Keratinocyte (primary cell): Measurements from ENCODE around the gene KDM8.

Experiments used
- CTCF ChIP-seq, 3 experiments: IDR thresholded peaks in 1 of 3; conservative IDR thresholded peaks in 1 of 3; optimal IDR thresholded peaks in 1 of 3; 2 replicates in 2 of 3; 3 replicates in 1 of 3; pipeline versions ENCODE3 to v1.5.1; 2011; ENCODE audit warnings: low read length in 3 of 3, mild to moderate bottlenecking in 3 of 3, moderate library complexity in 2 of 3, control low read depth in 1 of 3, inconsistent platforms in 1 of 3; ENCODE audit not compliant: insufficient read depth in 2 of 3; ENCODE audit errors: extremely low read depth in 1 of 3
- EZH2 ChIP-seq: IDR thresholded peaks from one replicate; pipeline ENCODE4 v1.6.1; 2012; ENCODE audit warnings: inconsistent platforms, mild to moderate bottlenecking, low read length, moderate library complexity

- TF ChIP-seq CTCF (optimal IDR thresholded peaks at IDR 0.05 in 1 of 3, IDR thresholded peaks at IDR 0.05 in 1 of 3, conservative IDR thresholded peaks at IDR 0.05 in 1 of 3; ENCODE audit: extremely low read depth in 1 of 3, insufficient read depth in 2 of 3, low read length in 3 of 3) (no peak), EZH2 (no peak)
These were observed 20.4 kb upstream of the KDM8 start for GRCh38 chr16:27182906-27183405.
